ENCODE results near the gene C1QTNF4.
"Not testable (repeated sequence)": the region's sequence is repeated elsewhere in the genome, so short reads cannot be mapped to it uniquely, and the experiment has no call there.

C1QTNF4 gene

GRCh38 chr11:47560426-47560825 lies 33.8 kb downstream of the C1QTNF4 start:
- no peak for DNase-seq (ENCODE audit: low spot score)
- no peak for TF ChIP-seq CTCF (IDR thresholded peaks at IDR 0.05; ENCODE audit: extremely low read depth, insufficient read depth, missing control alignments)
- in situ Hi-C loops (cut with MboI; ENCODE audit: low pct_unique_long_range_greater_than_20kb, low sequenced_read_pairs, unreplicated experiment): no loop called here

GRCh38 chr11:47558695-47559094 lies 35.5 kb downstream of the C1QTNF4 start:
- no peak for DNase-seq (ENCODE audit: low spot score)
- in situ Hi-C loops (cut with MboI; ENCODE audit: low pct_unique_long_range_greater_than_20kb, low sequenced_read_pairs, unreplicated experiment): no loop called here
- no peak for TF ChIP-seq CTCF (IDR thresholded peaks at IDR 0.05; ENCODE audit: extremely low read depth, insufficient read depth, missing control alignments)

- DNase-seq (ENCODE audit: low spot score); in situ Hi-C loops (cut with MboI; ENCODE audit: low pct_unique_long_range_greater_than_20kb, low sequenced_read_pairs, unreplicated experiment): not testable (repeated sequence)
Observed at GRCh38 chr11:47557004-47557403, 37.2 kb downstream of the C1QTNF4 start.

GRCh38 chr11:47553406-47553743 lies 40.8 kb downstream of the C1QTNF4 start:
- no peak for TF ChIP-seq CTCF (IDR thresholded peaks at IDR 0.05; ENCODE audit: extremely low read depth, insufficient read depth, missing control alignments)
- in situ Hi-C loops (cut with MboI; ENCODE audit: low pct_unique_long_range_greater_than_20kb, low sequenced_read_pairs, unreplicated experiment): no loop called here
- no peak for DNase-seq (ENCODE audit: low spot score)

- TF ChIP-seq CTCF (IDR thresholded peaks at IDR 0.05; ENCODE audit: extremely low read depth, insufficient read depth, missing control alignments): peak; percentile 90
- DNase-seq (ENCODE audit: low spot score): peak; percentile 94
- in situ Hi-C loops (cut with MboI; ENCODE audit: low pct_unique_long_range_greater_than_20kb, low sequenced_read_pairs, unreplicated experiment): no loop called here
Observed at GRCh38 chr11:47552566-47553405, 41.4 kb downstream of the C1QTNF4 start, which contains the start of gene CELF1. CELF1 (minus strand) TSS chr11:47553132; CDS start chr11:47499523, 53,609 bp downstream.

GRCh38 chr11:47552056-47552565 lies 42.1 kb downstream of the C1QTNF4 start:
- DNase-seq (ENCODE audit: low spot score): no peak
- no peak for TF ChIP-seq CTCF (IDR thresholded peaks at IDR 0.05; ENCODE audit: extremely low read depth, insufficient read depth, missing control alignments)
- in situ Hi-C loops (cut with MboI; ENCODE audit: low pct_unique_long_range_greater_than_20kb, low sequenced_read_pairs, unreplicated experiment): no loop called here

- no peak for TF ChIP-seq CTCF (IDR thresholded peaks at IDR 0.05; ENCODE audit: extremely low read depth, insufficient read depth, missing control alignments)
- DNase-seq (ENCODE audit: low spot score): peak; percentile 47
- in situ Hi-C loops (cut with MboI; ENCODE audit: low pct_unique_long_range_greater_than_20kb, low sequenced_read_pairs, unreplicated experiment): no loop called here
Observed at GRCh38 chr11:47551086-47551485, 43.1 kb downstream of the C1QTNF4 start.

Measured in GM13977 (cell line).